Type B pancreatic cell (in vitro differentiated cells): ENCODE results near the gene CD274. TPM values are rescaled to one million over a fixed set of nuclear protein-coding genes. Genes with fewer than 3 reads are reported as not detected.
"Not testable (repeated sequence)": the region's sequence is repeated elsewhere in the genome, so short reads cannot be mapped to it uniquely, and the experiment has no call there.

Source experiments
- DNase-seq: peaks from one replicate; pipeline ENCODE4 v3.0.0; 2021; ENCODE audit warnings: mixed read lengths; ENCODE audit not compliant: unreplicated experiment; ENCODE audit errors: extremely low spot score
- H3K27ac Mint-ChIP-seq: 2 replicates; pipeline ENCODE4 v1.8.0; 2021; ENCODE audit warnings: mild to moderate bottlenecking, mixed read lengths
- H3K27me3 Mint-ChIP-seq: 2 replicates; pipeline ENCODE4 v1.8.0; 2021; ENCODE audit warnings: mixed read lengths
- H3K36me3 Mint-ChIP-seq: 2 replicates; pipeline ENCODE4 v1.8.0; 2021; ENCODE audit warnings: mixed read lengths
- H3K4me1 Mint-ChIP-seq: one replicate; pipeline ENCODE4 v1.8.0; 2021; ENCODE audit warnings: mixed read lengths; ENCODE audit not compliant: unreplicated experiment
- H3K4me3 Mint-ChIP-seq: 2 replicates; pipeline ENCODE4 v1.8.0; 2021; ENCODE audit warnings: mild to moderate bottlenecking, mixed read lengths
- H3K9me3 Mint-ChIP-seq: 2 replicates; pipeline ENCODE4 v1.8.0; 2021; ENCODE audit warnings: mixed read lengths
- total RNA-seq: library from RNA; stranded (reverse); gene quantifications from 2 replicates; pipeline ENCODE4 v1.2.1, GENCODE V29; 2021; ENCODE audit warnings: low replicate concordance
- TF ChIP-seq, protein P1 (sequence below): fragments of 200-600 bp; sonication (generic); conservative IDR thresholded peaks from 2 replicates; pipeline ENCODE4 v1.5.0; 2021; ENCODE audit warnings: antibody characterized with exemption, mild to moderate bottlenecking

CD274 gene
- total RNA-seq, 1 donor from 2014 or later = 1.2 TPM

DNA sequence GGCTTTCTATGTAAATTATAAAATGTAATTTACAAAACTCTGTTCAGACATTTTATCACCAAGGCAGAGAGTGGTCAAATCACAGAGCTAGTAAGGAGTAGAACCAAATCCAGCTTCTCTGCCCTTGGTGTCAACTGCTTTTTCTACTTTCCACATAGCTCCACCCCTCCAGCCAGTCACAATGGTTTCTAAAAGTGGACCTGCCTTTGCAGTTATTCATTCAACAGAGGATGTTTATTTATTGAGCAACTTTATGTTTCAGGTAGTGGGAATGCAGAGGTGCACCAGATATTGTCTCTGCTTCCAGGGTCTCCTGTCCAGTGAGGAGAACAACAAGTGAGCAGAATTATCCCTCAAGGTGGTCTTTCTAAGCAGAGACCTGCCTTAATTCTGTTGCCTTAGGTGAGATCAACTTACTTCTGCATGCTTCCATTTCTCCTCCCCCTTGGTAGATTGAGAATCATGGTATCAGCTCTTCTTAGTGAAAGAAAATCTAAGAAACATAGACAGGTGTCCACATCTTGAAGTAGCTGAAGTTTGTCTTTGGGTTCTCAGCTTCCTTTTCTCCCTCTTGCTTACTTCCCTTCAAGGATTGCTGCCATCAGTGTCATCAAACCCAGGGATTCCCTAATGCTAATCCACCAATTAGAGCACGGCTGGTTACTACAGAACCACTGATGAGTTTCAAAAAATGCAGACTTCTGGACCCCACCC is 42.8 kb downstream of the CD274 start:
- Mint-ChIP-seq H3K27ac (no peak overlapping the region), H3K36me3 (no peaks in the 10 kb centered on the region), H3K9me3 (no peaks in the 10 kb centered on the region), H3K4me3 (no peak overlapping the region), H3K27me3 (no peaks in the 10 kb centered on the region), H3K4me1 (no peaks in the 10 kb centered on the region)
- TF ChIP-seq, protein P1, sequence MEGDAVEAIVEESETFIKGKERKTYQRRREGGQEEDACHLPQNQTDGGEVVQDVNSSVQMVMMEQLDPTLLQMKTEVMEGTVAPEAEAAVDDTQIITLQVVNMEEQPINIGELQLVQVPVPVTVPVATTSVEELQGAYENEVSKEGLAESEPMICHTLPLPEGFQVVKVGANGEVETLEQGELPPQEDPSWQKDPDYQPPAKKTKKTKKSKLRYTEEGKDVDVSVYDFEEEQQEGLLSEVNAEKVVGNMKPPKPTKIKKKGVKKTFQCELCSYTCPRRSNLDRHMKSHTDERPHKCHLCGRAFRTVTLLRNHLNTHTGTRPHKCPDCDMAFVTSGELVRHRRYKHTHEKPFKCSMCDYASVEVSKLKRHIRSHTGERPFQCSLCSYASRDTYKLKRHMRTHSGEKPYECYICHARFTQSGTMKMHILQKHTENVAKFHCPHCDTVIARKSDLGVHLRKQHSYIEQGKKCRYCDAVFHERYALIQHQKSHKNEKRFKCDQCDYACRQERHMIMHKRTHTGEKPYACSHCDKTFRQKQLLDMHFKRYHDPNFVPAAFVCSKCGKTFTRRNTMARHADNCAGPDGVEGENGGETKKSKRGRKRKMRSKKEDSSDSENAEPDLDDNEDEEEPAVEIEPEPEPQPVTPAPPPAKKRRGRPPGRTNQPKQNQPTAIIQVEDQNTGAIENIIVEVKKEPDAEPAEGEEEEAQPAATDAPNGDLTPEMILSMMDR = no peak
- no peak for DNase-seq

DNA sequence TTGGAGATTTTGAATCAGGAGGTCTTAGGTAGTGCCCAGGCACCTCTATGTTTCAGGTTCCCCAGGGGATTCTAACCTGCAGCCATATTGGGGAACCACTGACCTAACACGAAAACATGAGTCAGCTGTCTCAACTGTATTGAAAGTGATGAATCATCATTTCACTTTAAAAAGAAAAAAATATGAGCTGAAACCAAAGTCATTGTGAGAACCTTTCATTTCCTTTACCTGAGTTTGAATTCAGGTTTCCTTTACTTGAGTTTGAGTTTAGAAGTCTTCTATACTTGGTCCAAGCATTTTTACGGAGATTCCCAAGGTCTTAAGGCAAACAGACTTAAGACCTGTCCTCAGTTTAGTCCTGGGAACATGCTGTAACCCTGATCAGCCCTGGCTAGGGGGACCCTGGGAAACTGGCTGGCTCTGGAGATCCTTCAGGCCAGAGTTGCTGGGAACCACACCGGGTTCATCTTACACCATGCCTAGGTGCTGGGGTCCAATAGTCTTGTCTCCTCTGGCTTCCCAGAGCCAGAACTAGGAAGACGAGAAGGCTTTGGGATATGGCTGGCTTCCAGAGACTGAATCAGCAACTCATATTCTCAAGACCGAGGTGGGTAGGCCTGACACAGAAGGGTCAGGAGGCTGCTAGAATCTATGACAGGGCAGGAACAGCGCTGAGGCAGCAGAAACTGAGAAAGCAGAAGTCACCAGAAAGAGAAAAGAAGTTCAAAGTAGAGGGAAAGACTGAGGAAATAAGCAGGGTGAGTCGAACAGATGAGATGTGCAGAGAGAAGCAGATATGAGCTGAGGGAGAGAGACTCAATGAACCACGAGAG is 43.6 kb downstream of the CD274 start:
- Mint-ChIP-seq H3K4me1 (no peaks in the 10 kb centered on the region), H3K9me3 (no peaks in the 10 kb centered on the region), H3K4me3 (no peak overlapping the region), H3K36me3 (no peaks in the 10 kb centered on the region), H3K27me3 (no peaks in the 10 kb centered on the region), H3K27ac (no peak overlapping the region)
- DNase-seq = no peak
- TF ChIP-seq, protein P1 = no peak

DNA sequence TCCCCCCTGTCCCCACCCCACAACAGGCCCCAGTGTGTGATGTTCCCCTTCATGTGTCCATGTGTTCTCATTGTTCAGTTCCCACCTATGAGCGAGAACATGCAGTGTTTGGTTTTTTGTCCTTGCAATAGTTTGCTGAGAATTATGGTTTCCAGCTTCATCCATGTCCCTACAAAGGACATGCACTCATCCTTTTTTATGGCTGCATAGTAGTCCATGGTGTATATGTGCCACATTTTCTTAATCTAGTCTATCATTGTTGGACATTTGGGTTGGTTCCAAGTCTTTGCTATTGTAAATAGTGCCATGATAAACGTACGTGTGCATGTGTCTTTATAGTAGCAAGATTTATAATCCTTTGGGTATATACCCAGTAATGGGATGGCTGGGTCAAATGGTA is 44.4 kb downstream of the CD274 start:
- not testable (repeated sequence) for H3K36me3 Mint-ChIP-seq, H3K9me3 Mint-ChIP-seq, H3K27me3 Mint-ChIP-seq, H3K27ac Mint-ChIP-seq, H3K4me1 Mint-ChIP-seq, H3K4me3 Mint-ChIP-seq, DNase-seq

DNA sequence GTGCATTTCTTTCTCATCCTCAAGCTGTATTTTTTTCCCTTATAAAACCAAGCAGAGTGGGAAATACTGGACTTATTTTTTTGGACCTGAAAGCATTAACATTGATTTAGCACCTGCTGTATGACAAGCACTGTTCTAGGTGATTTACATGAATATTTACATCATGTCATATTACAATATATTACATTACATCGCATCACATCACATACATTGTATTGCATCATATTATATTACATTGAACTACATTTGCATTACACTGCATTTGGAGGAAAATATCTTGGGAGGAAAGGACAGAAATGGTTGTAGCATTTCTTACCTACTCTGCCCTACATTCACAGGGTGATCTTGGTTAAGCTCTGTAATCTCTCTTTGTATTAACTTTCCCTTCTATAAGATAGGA is 48.8 kb downstream of the CD274 start:
- no peak for DNase-seq
- TF ChIP-seq, protein P1 = no peak
- Mint-ChIP-seq H3K27me3 (no peaks in the 10 kb centered on the region), H3K4me1 (no peaks in the 10 kb centered on the region), H3K9me3 (no peaks in the 10 kb centered on the region), H3K27ac (no peak overlapping the region), H3K36me3 (no peaks in the 10 kb centered on the region), H3K4me3 (no peak overlapping the region)

DNA sequence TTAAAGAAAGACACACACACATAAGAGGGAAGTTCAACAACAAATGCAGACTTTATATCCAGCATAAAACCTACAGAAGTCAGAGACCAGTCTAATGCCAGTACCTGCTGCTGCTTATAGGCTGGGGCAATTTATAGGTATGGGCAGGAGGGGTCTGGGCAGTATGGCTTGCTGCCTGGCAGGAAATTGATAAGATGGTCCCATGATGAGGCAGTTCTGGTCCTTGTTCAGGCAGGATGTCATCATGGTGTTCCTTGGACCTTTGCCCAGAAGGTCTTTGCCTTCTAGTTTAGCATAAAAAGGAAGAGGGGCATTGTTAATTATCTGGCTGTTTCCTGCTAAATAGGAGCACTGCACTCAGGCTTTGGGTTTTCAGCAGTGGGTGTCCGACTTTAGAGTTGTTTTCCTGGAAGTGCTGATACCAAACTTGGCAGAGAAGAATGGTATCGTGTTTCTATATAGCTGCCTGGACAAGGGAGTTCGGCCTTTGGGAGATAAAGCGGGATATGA is 49.6 kb downstream of the CD274 start:
- DNase-seq = no peak
- TF ChIP-seq, protein P1 = no peak
- Mint-ChIP-seq H3K4me3 (no peak overlapping the region), H3K9me3 (peaks cover 6% of the 10 kb centered on the region), H3K27me3 (no peaks in the 10 kb centered on the region), H3K4me1 (no peaks in the 10 kb centered on the region), H3K27ac (no peak overlapping the region), H3K36me3 (no peaks in the 10 kb centered on the region)
